Uterus (tissue), 2 donors: ENCODE measurements around the gene ZNF275.

Experiments used
- CTCF ChIP-seq, 4 experiments: fragments of 200-600 bp in 2 of 4; fragments of 450-650 bp in 2 of 4; sonication (generic) in 2 of 4; IDR thresholded peaks; one replicate each; pipeline ENCODE4 v1.5.1; 2016 to 2019; ENCODE audit warnings: antibody characterized with exemption in 4 of 4, mild to moderate bottlenecking in 2 of 4, moderate library complexity in 1 of 4
- POLR2A ChIP-seq, 2 donors: fragments of 450-650 bp; IDR thresholded peaks; one replicate each; pipeline ENCODE4 v1.6.1; 2016; ENCODE audit warnings: antibody characterized with exemption in 2 of 2, mild to moderate bottlenecking in 1 of 2, moderate library complexity in 1 of 2

DNA sequence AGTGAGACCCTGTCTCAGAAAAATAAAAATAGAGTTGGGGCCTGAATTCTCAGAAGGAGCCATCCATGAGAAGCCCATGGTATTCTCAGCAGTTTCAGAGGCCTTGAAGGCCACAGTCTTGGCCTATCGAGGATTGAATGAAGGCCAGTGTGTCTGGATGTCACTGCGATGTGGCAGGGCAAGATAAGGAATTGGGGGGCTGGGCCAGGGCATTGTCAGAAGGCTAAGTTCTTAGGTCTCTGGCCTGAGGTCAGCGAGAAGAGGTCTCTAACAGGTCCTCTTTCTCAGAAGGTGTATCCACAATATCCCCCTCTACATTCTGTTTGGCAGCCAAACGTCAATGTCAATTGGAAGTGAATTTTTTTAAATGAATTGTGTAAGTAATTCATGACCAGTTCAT is 5.7 kb downstream of the ZNF275 start:
- TF ChIP-seq CTCF (IDR thresholded peaks at IDR 0.05), result no peak
- TF ChIP-seq POLR2A (IDR thresholded peaks at IDR 0.05), result no peak
